ENCODE results near the gene MIPOL1.

DNA sequence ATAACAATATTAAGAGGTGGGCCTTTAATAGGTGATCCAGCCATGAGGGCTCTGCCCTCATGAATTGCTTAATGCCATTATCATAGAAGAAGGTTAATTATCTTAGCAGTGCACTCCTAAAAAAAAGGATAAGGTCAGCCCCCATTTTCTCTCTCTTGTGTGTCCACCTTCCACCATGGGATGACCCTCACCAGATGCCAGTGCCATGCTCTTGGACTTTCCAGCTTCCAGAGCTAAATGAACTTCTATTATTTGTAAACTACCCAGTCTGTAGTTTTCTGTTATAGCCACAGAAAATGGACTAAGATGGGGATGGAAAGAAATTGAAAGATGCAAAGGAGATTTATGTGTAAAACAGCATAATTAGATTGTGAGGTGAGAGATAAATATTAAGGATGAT lies 271.9 kb downstream of the MIPOL1 start:
- no peak for TF ChIP-seq EZH2phosphoT487 (IDR thresholded peaks at IDR 0.05; ENCODE audit: insufficient read depth, low read depth)
- no peak for TF ChIP-seq EZH2 (IDR thresholded peaks at IDR 0.05; ENCODE audit: insufficient read depth, poor library complexity, severe bottlenecking)
